ENCODE results near the gene ALG9.
"Not testable (repeated sequence)": the region's sequence is repeated elsewhere in the genome, so short reads cannot be mapped to it uniquely, and the experiment has no call there.

The ALG9 gene

DNA sequence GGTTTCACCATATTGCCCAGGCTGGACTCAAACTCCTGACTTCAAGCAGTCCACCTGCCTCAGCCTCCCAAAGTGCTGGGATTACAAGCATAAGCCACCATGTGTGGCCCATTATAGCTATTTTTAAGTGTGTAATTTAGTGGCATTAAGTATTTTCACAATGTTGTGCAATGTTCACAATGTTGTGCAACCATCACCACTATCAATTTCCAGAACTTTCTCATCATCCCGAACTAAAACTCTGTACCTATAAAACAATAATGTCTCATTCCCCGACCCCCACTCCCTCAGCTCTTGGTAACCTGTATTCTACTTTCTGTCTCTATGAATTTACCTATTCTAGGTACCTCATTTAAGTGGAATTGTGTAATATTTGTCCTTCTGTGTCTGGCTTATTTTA is 15.5 kb upstream of the ALG9 start:
- H3K4me3 ChIP-seq (IDR thresholded peaks at IDR 0.05; ENCODE audit: insufficient read depth, low read depth, low read length), result no peak overlapping the region
- no peaks in the 10 kb centered on the region for H3K4me1 ChIP-seq (ENCODE audit: low read depth, poor library complexity, severe bottlenecking)
- H3K27me3 ChIP-seq (ENCODE audit: insufficient read depth, low read depth), result no peaks in the 10 kb centered on the region
- H3K9ac ChIP-seq, result no peak overlapping the region
- no peaks in the 10 kb centered on the region for H3K79me2 ChIP-seq (ENCODE audit: insufficient read depth, low read depth)
- no peak overlapping the region for H3K4me2 ChIP-seq
- TF ChIP-seq, protein P1, sequence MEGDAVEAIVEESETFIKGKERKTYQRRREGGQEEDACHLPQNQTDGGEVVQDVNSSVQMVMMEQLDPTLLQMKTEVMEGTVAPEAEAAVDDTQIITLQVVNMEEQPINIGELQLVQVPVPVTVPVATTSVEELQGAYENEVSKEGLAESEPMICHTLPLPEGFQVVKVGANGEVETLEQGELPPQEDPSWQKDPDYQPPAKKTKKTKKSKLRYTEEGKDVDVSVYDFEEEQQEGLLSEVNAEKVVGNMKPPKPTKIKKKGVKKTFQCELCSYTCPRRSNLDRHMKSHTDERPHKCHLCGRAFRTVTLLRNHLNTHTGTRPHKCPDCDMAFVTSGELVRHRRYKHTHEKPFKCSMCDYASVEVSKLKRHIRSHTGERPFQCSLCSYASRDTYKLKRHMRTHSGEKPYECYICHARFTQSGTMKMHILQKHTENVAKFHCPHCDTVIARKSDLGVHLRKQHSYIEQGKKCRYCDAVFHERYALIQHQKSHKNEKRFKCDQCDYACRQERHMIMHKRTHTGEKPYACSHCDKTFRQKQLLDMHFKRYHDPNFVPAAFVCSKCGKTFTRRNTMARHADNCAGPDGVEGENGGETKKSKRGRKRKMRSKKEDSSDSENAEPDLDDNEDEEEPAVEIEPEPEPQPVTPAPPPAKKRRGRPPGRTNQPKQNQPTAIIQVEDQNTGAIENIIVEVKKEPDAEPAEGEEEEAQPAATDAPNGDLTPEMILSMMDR (conservative IDR thresholded peaks at IDR 0.05; ENCODE audit: low read depth, low read length), result no peak
- H3K27ac ChIP-seq, result no peak overlapping the region
- no peaks in the 10 kb centered on the region for H4K20me1 ChIP-seq (ENCODE audit: insufficient read depth)
- H3K36me3 ChIP-seq (ENCODE audit: insufficient read depth), result no peaks in the 10 kb centered on the region
- no peak overlapping the region for H2AFZ ChIP-seq (ENCODE audit: low read depth)

DNA sequence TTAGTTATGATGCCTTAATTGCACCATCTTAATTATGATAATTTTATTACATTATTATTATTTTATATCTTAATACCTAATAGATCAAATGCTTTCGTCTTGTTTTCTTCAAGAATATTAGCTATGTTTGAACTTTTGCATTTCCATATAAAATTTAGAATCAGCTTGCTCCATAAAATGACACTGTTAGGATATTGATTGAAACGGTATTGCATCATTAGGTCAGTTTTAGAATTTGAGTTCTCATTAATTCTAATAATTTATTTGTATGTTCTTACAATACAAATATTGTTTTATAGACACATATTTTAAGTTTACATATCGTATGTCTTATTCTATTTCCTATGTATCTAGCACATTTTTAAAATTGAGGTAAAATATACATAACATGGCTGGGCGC is 14.7 kb upstream of the ALG9 start:
- Histone ChIP-seq H3K27ac (no peak overlapping the region), H3K4me2 (no peak overlapping the region), H3K4me1 (ENCODE audit: low read depth, poor library complexity, severe bottlenecking) (no peaks in the 10 kb centered on the region), H3K79me2 (ENCODE audit: insufficient read depth, low read depth) (no peaks in the 10 kb centered on the region), H4K20me1 (ENCODE audit: insufficient read depth) (no peaks in the 10 kb centered on the region), H3K4me3 (IDR thresholded peaks at IDR 0.05; ENCODE audit: insufficient read depth, low read depth, low read length) (no peak overlapping the region), H3K36me3 (ENCODE audit: insufficient read depth) (no peaks in the 10 kb centered on the region), H2AFZ (ENCODE audit: low read depth) (no peak overlapping the region), H3K9ac (no peak overlapping the region), H3K27me3 (ENCODE audit: insufficient read depth, low read depth) (no peaks in the 10 kb centered on the region)
- TF ChIP-seq, protein P1 (conservative IDR thresholded peaks at IDR 0.05; ENCODE audit: low read depth, low read length), result no peak

DNA sequence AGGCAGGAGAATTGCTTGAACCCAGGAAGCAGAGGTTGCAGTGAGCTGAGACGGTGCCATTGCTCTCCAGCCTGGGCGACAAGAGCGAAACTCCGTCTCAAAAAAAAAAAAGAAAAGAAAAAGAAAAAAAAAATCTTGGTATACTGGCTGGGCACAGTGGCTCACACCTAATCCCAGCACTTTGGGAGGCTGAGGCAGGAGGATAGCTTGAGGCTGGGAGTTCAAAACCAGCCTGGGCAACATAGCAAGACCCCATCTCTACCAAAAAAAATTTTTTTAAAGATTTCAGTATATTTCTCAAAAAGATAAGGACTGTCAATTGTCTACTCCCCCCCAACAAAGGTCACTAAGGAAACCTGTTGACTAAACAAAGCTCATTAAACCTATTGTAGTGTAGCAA is 13.7 kb upstream of the ALG9 start:
- H3K36me3 ChIP-seq (ENCODE audit: insufficient read depth); H4K20me1 ChIP-seq (ENCODE audit: insufficient read depth); H2AFZ ChIP-seq (ENCODE audit: low read depth); H3K4me2 ChIP-seq; H3K27me3 ChIP-seq (ENCODE audit: insufficient read depth, low read depth); H3K4me1 ChIP-seq (ENCODE audit: low read depth, poor library complexity, severe bottlenecking); H3K27ac ChIP-seq; H3K79me2 ChIP-seq (ENCODE audit: insufficient read depth, low read depth); H3K9ac ChIP-seq; H3K4me3 ChIP-seq (IDR thresholded peaks at IDR 0.05; ENCODE audit: insufficient read depth, low read depth, low read length): not testable (repeated sequence)

DNA sequence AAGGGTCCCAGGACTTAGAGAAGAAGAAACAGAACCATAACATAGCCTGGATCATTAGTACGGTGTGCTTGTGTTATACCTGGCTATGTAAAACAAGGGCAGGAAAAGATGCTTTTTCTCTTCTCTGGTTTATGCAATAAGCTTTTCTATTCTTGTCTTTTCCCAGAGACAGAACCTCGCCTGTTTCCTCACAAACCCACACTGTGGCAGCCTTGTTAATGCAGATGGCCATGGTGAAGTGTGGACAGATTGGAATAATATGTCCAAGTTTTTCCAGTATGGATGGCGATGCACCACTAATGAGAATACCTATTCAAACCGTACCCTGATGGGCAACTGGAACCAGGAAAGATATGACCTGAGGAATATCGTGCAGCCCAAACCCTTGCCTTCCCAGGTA is 10.8 kb upstream of the ALG9 start:
- Histone ChIP-seq H3K4me2 (no peak overlapping the region), H3K27me3 (ENCODE audit: insufficient read depth, low read depth) (no peaks in the 10 kb centered on the region), H3K4me1 (ENCODE audit: low read depth, poor library complexity, severe bottlenecking) (no peaks in the 10 kb centered on the region), H3K79me2 (ENCODE audit: insufficient read depth, low read depth) (no peaks in the 10 kb centered on the region), H3K4me3 (IDR thresholded peaks at IDR 0.05; ENCODE audit: insufficient read depth, low read depth, low read length) (no peak overlapping the region), H4K20me1 (ENCODE audit: insufficient read depth) (no peaks in the 10 kb centered on the region), H3K9ac (no peak overlapping the region), H3K27ac (no peak overlapping the region), H2AFZ (ENCODE audit: low read depth) (no peak overlapping the region), H3K36me3 (ENCODE audit: insufficient read depth) (no peaks in the 10 kb centered on the region)
- TF ChIP-seq, protein P1 (conservative IDR thresholded peaks at IDR 0.05; ENCODE audit: low read depth, low read length), result no peak

DNA sequence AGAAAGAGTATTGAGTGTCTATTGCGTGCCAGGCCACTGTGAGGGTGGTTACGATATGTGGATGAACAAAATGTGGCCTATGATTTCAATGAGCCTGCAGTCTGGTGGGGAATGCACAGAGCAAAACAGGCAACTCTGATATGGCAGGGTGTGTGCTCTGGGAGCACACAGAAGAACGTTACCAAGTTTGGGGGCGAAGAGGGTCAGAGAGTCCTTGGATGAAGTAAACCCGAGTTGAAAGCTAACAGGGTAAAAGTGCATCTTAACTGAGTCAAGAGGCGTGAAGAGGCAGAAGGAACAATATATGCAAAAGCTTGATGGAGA is 8.2 kb upstream of the ALG9 start:
- Histone ChIP-seq H3K4me3 (IDR thresholded peaks at IDR 0.05; ENCODE audit: insufficient read depth, low read depth, low read length) (no peak overlapping the region), H3K79me2 (ENCODE audit: insufficient read depth, low read depth) (no peaks in the 10 kb centered on the region), H3K9ac (peak overlapping the region; percentile 87), H3K4me2 (peak overlapping the region; percentile 100), H3K4me1 (ENCODE audit: low read depth, poor library complexity, severe bottlenecking) (no peaks in the 10 kb centered on the region), H3K27me3 (ENCODE audit: insufficient read depth, low read depth) (no peaks in the 10 kb centered on the region), H4K20me1 (ENCODE audit: insufficient read depth) (no peaks in the 10 kb centered on the region), H2AFZ (ENCODE audit: low read depth) (peak overlapping the region; percentile 86), H3K36me3 (ENCODE audit: insufficient read depth) (no peaks in the 10 kb centered on the region), H3K27ac (peak overlapping the region; percentile 94)
- TF ChIP-seq, protein P1 (conservative IDR thresholded peaks at IDR 0.05; ENCODE audit: low read depth, low read length), result no peak
